ENCODE measurements around the gene PI4KA. TPM values are rescaled to one million over a fixed set of nuclear protein-coding genes. Genes with fewer than 3 reads are reported as not detected.
A peak's percentile ranks its signal among the peaks of the same experiment; 100 is the strongest.

PI4KA gene
- total RNA-seq, 4 donors from 2014 or later, result 42.5 to 81.3 (median 66.1) TPM

DNA sequence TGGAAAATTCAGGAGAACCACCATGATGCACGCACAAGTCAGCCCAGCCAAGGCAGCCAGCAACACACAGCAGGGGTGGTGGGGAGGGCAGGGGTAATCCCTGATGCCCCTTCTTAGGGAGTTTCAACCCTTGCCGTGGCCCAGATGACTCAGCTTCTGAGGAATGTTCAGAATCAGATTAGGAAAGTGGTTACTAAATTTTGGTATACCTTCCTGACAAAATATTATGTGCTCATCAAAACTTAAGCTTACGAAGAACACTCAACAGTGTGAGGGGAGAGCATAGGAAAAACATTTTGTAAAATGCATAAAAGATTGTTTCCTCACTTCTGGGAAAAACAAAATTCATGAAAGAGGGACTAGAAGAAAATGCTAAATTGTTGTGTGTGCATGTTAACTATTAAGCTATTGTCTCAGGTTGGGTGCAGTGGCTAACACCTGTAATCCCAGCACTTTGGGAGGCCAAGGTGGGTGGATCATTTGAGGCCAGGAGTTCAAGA, 52.6 kb downstream of the PI4KA start:
- no peak overlapping the region for H3K4me3 ChIP-seq (ENCODE audit: low read depth, poor library complexity, severe bottlenecking)
- WGBS, 2 donors, result 77 to 81% methylated on average over 3 of the region's 3 CpGs
- DNase-seq (ENCODE audit: low spot score in 2 of 2), result peak in 1 of 2 donors; percentile 26
- intact Hi-C loops (cut with DNase I; ENCODE audit: low total_unique reads), result no loop called here
- TF ChIP-seq POLR2A (IDR thresholded peaks at IDR 0.05), result no peak
- TF ChIP-seq, protein P1, sequence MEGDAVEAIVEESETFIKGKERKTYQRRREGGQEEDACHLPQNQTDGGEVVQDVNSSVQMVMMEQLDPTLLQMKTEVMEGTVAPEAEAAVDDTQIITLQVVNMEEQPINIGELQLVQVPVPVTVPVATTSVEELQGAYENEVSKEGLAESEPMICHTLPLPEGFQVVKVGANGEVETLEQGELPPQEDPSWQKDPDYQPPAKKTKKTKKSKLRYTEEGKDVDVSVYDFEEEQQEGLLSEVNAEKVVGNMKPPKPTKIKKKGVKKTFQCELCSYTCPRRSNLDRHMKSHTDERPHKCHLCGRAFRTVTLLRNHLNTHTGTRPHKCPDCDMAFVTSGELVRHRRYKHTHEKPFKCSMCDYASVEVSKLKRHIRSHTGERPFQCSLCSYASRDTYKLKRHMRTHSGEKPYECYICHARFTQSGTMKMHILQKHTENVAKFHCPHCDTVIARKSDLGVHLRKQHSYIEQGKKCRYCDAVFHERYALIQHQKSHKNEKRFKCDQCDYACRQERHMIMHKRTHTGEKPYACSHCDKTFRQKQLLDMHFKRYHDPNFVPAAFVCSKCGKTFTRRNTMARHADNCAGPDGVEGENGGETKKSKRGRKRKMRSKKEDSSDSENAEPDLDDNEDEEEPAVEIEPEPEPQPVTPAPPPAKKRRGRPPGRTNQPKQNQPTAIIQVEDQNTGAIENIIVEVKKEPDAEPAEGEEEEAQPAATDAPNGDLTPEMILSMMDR (IDR thresholded peaks at IDR 0.05), result no peak

DNA sequence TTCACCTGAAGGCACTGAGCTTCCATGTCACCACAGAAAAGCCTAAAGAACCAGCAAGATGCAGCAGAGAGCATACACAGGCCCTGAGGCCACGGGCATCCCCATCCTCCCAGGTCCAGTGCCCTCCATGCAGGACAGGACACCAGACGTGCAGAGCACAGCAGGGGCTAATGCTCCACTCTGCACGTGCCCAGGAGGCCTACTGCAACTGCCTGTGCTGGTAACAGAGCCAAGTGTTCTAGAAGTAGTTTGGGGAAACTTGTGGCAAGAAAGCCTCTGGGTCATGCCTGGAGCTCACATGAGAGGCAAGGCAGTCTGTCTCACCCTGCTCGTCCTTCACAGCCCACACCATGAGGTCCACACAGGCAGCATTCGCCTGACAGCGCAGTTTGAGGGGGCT, 54.0 kb downstream of the PI4KA start:
- H3K4me3 ChIP-seq (ENCODE audit: low read depth, poor library complexity, severe bottlenecking), result no peak overlapping the region
- DNase-seq (ENCODE audit: low spot score in 2 of 2), result no peak
- WGBS, 2 donors, result 83 to 92% methylated on average over 6 of the region's 6 CpGs
- no peak for TF ChIP-seq POLR2A (IDR thresholded peaks at IDR 0.05)
- TF ChIP-seq, protein P1 (IDR thresholded peaks at IDR 0.05), result no peak
- intact Hi-C loops (cut with DNase I; ENCODE audit: low total_unique reads), result no loop called here

DNA sequence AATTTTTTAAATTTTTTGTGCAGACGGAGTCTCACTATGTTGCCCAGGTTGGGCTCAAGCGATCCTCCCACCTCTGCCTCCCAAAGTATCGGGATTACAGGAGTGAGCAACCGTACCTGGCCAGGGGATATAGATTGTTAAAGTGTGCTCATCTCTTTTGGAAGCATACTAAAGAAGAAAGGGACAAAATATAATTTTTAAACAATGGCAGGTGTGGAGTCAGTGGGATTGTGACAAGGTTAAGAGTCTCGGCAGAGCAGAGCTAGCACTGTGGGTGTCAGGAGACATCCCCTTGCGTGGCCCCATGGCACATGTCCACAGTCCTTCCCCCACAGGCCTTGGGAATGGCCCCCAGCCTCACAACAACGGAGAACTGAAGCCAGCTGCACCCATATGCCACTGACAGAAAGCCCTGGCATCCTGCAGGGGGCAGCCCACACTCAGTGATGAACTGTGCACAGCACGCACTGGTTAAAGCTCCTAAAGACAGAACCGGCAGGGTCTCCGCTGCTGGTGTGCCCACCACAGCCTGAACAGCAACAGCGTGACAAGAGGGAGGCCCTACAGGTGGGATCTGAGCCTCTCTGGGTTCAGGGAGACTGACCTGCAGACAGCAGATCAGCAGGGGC, 54.8 kb downstream of the PI4KA start:
- 80 to 82% methylated on average over 10 to 11 of the region's 11 CpGs for WGBS, 2 donors

DNA sequence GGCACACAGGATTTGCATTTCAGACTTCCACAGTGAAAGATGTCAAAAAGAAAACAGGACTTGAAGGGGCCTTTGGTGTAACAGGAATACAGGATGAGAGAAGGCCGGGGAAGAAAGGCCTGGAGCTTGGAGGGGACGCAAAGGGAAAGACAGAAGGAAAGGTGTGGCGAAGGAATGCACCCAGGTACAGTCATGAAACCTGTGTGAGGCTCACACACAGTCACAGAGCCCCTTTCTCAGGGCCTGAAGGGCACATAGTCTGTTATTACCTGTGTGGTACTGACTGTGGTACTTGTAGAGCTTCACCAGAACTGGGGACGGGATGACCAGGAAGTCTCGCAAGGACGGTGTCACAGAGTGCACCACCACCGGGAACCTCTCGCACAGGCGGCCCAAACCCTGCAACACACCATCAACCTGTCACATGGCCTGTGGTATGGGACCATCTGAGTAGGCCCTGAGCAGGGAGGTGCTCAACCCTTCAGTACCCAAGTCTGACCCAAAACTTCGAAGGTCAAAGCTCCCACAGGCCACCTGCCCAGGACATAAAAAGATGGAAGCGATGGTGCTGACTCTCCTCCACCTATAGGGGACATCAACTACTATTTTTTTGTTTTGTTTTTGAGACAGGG, 55.6 kb downstream of the PI4KA start:
- no peak for DNase-seq (ENCODE audit: low spot score in 2 of 2)
- intact Hi-C loops (cut with DNase I; ENCODE audit: low total_unique reads), result no loop called here
- H3K4me3 ChIP-seq (ENCODE audit: low read depth, poor library complexity, severe bottlenecking), result no peak overlapping the region
- 88 to 89% methylated on average over 9 to 11 of the region's 11 CpGs for WGBS, 2 donors
- TF ChIP-seq POLR2A (IDR thresholded peaks at IDR 0.05), result no peak
- TF ChIP-seq, protein P1 (IDR thresholded peaks at IDR 0.05), result no peak

More for the DNA sequence above, 54.8 kb downstream of the PI4KA start:
- DNase-seq (ENCODE audit: low spot score in 2 of 2), result no peak
- no peak for TF ChIP-seq POLR2A (IDR thresholded peaks at IDR 0.05)
- TF ChIP-seq, protein P1 (IDR thresholded peaks at IDR 0.05), result no peak
- no peak overlapping the region for H3K4me3 ChIP-seq (ENCODE audit: low read depth, poor library complexity, severe bottlenecking)
- intact Hi-C loops (cut with DNase I; ENCODE audit: low total_unique reads), result no loop called here

DNA sequence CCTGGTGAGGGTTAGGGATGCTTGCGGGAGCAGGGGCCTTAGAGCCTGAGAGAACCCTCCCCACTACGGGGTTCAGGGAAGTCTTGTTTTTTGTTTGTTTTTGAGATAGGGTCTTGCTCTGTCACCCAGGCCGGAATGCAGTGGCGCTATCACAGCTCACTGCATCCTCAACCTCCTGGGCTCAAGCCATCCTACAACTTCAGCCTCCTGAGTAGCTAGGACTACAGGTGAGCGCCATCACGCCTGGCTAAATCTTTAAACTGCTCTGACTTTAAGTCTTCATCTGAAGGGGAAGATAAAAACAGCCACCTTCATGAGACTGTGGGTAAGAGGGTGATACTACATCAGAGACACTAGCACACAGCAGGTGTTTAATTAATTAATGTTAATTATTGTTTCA, 56.2 kb downstream of the PI4KA start:
- intact Hi-C loops (cut with DNase I; ENCODE audit: low total_unique reads), result no loop called here
- TF ChIP-seq, protein P1 (IDR thresholded peaks at IDR 0.05), result no peak
- no peak for TF ChIP-seq POLR2A (IDR thresholded peaks at IDR 0.05)
- no peak overlapping the region for H3K4me3 ChIP-seq (ENCODE audit: low read depth, poor library complexity, severe bottlenecking)
- 79 to 81% methylated on average over 6 of the region's 6 CpGs for WGBS, 2 donors
- no peak for DNase-seq (ENCODE audit: low spot score in 2 of 2)
